Transverse colon (tissue), 4 donors: ENCODE measurements around the gene GRIK4. TPM values are rescaled to one million over a fixed set of nuclear protein-coding genes. Genes with fewer than 3 reads are reported as not detected.
A peak's percentile ranks its signal among the peaks of the same experiment; 100 is the strongest.

Source experiments
- DNase-seq: peaks from one replicate; pipeline ENCODE4 v3.0.0-alpha.2; 2019
- H3K27ac ChIP-seq, 4 donors: fragments of 200-600 bp; sonication (generic); 2 replicates each; pipeline ENCODE4 v1.5.1; 2016 to 2018; ENCODE audit warnings: inconsistent platforms in 4 of 4
- H3K27me3 ChIP-seq: fragments of 200-600 bp; sonication (generic); 2 replicates; pipeline ENCODE4 v1.5.1; 2017; ENCODE audit warnings: inconsistent platforms
- H3K36me3 ChIP-seq, 4 donors: fragments of 200-600 bp; sonication (generic); 2 replicates each; pipeline ENCODE4 v1.5.1; 2017 to 2019; ENCODE audit warnings: inconsistent platforms in 4 of 4
- H3K4me1 ChIP-seq, 4 donors: fragments of 200-600 bp; sonication (generic); 2 replicates each; pipeline ENCODE4 v1.5.1; 2017 to 2020; ENCODE audit warnings: inconsistent platforms in 4 of 4
- H3K4me3 ChIP-seq, 4 donors: fragments of 200-600 bp; sonication (generic); 1 replicate in 1 of 4; 2 replicates in 3 of 4; pipeline versions ENCODE4 v1.5.1 to v1.6.1; 2017 to 2019; ENCODE audit warnings: inconsistent platforms in 4 of 4
- H3K9me3 ChIP-seq, 2 donors: fragments of 200-600 bp; sonication (generic); 2 replicates each; pipeline ENCODE4 v1.5.1; 2017 to 2019; ENCODE audit warnings: inconsistent platforms in 2 of 2
- EP300 ChIP-seq: sonication (generic); formaldehyde crosslinking; IDR thresholded peaks from one replicate; pipeline ENCODE4 v1.6.1; 2017; ENCODE audit warnings: antibody characterized with exemption, low read depth
- POLR2A ChIP-seq: fragments of 450-650 bp; IDR thresholded peaks from one replicate; pipeline ENCODE4 v1.6.1; 2016; ENCODE audit warnings: antibody characterized with exemption, mild to moderate bottlenecking, moderate library complexity
- POLR2AphosphoS5 ChIP-seq, 3 donors: sonication (generic); formaldehyde crosslinking; IDR thresholded peaks; one replicate each; pipeline ENCODE4 v1.6.1; 2016; ENCODE audit warnings: antibody characterized with exemption in 3 of 3
- WGBS, 2 donors: methylation state at CpG; one replicate each; pipeline ENCODE4 v1.1.5; 2018; ENCODE audit warnings: low coverage in 1 of 2; 5-methylcytosine and 5-hydroxymethylcytosine counted together
- in situ Hi-C, 4 donors: fragments of 200-750 bp; cut with MboI; loops; one replicate each; pipeline versions ENCODE4 v1.15.0 to v1.15.1; 2017; ENCODE audit warnings: low sequenced_read_pairs in 3 of 4, low pct_ligation_motif_present in 1 of 4, low pct_unique_long_range_greater_than_20kb in 1 of 4
- intact Hi-C: fragments of 100-400 bp; cut with DNase I; formaldehyde crosslinking; loops from one replicate; pipeline ENCODE4 v1.15.1; 2023; ENCODE audit warnings: low total_unique reads
- total RNA-seq, 4 donors: library from RNA; depleted of rRNA; stranded (reverse); fragments of >200 nt; gene quantifications; one replicate each; pipeline ENCODE4 v1.1.0, GENCODE V29; 2016
- TF ChIP-seq, protein P1 (sequence below), 5 experiments: fragments of 200-600 bp in 3 of 5; fragments of 450-650 bp in 2 of 5; sonication (generic) in 3 of 5; IDR thresholded peaks; 1 replicate in 2 of 5; 2 replicates in 3 of 5; pipeline ENCODE4 v1.5.1; 2016 to 2017; ENCODE audit warnings: antibody characterized with exemption in 5 of 5, inconsistent platforms in 3 of 5, mild to moderate bottlenecking in 2 of 5, moderate library complexity in 1 of 5

The GRIK4 gene
- total RNA-seq, 4 donors from 2014 or later = 2.6 TPM; not detected in 3

DNA sequence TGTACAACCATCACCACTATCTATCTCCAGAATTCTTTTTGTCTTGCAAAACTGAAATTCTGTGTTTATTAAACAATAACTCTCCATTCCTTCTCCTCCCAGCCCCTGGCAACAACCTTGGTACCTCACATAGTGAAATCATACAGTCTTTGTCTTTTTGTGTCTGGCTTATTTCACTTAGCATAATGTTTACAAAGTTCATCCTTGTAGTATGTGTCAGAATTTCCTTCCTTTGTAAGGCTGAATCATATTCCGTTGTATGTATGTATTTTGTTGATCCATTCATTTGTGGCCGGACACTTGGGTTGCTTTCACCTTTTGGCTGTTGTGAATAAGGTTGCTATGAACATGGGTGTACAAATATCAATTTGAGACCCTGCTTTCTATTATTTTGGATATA, 268.7 kb downstream of the GRIK4 start:
- H3K36me3 ChIP-seq = no peaks in the 10 kb centered on the region
- intact Hi-C loops (no loop called here), in situ Hi-C loops (no loop called here)
- no peak overlapping the region for H3K4me3 ChIP-seq
- H3K4me1 ChIP-seq = no peaks in the 10 kb centered on the region
- TF ChIP-seq POLR2AphosphoS5 (IDR thresholded peaks at IDR 0.05) (peak in 1 of 3 donors; percentile 26), EP300 (no peak), POLR2A (no peak)
- TF ChIP-seq, protein P1, sequence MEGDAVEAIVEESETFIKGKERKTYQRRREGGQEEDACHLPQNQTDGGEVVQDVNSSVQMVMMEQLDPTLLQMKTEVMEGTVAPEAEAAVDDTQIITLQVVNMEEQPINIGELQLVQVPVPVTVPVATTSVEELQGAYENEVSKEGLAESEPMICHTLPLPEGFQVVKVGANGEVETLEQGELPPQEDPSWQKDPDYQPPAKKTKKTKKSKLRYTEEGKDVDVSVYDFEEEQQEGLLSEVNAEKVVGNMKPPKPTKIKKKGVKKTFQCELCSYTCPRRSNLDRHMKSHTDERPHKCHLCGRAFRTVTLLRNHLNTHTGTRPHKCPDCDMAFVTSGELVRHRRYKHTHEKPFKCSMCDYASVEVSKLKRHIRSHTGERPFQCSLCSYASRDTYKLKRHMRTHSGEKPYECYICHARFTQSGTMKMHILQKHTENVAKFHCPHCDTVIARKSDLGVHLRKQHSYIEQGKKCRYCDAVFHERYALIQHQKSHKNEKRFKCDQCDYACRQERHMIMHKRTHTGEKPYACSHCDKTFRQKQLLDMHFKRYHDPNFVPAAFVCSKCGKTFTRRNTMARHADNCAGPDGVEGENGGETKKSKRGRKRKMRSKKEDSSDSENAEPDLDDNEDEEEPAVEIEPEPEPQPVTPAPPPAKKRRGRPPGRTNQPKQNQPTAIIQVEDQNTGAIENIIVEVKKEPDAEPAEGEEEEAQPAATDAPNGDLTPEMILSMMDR (IDR thresholded peaks at IDR 0.05) = no peak
- H3K27ac ChIP-seq = no peak overlapping the region
- H3K9me3 ChIP-seq = no peaks in the 10 kb centered on the region
- H3K27me3 ChIP-seq = peaks cover 3% of the 10 kb centered on the region
- 60 to 94% methylated on average over 2 of the region's 2 CpGs for WGBS, 2 donors
- DNase-seq = no peak

DNA sequence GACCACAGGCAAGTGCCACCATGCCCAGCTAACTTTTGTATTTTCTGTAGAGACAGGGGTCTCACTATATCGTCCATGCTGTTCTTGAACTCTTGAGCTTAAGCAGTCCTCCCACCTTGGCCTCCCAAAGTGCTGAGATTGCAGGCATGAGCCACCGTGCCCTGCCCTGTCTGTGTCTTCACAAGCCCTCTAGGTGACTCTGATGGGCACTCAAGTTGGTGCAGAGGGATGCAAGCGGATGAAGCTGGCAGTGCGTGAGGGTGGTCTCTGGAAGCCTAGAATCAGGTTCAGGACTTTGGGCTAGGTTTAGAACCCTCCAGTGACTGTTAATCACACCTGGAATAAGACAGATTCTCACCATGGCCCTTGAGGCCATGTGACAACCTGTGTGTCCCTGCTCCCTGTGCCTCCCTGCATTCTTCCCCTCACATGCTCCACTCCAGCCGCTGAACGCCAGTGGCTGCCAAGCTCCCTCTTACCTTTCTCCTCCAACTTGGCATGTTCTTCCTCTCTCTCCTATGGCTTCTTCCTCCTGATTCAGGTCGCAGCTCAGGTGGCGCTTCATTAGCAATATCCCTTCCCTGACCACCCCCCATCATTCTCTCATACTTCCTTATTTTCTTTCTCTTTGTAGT, 270.1 kb downstream of the GRIK4 start:
- Histone ChIP-seq H3K36me3 (no peaks in the 10 kb centered on the region), H3K9me3 (no peaks in the 10 kb centered on the region), H3K27ac (no peak overlapping the region), H3K27me3 (peaks cover 3% of the 10 kb centered on the region), H3K4me3 (no peak overlapping the region), H3K4me1 (no peaks in the 10 kb centered on the region)
- no peak for DNase-seq
- intact Hi-C loops = no loop called here
- WGBS, 2 donors = 83% methylated on average over 8 of the region's 8 CpGs; no CpG with 5 or more reads in 1 of the 2 donors
- TF ChIP-seq, protein P1 (IDR thresholded peaks at IDR 0.05) = no peak
- TF ChIP-seq EP300 = no peak
- no peak for TF ChIP-seq POLR2AphosphoS5 (IDR thresholded peaks at IDR 0.05)
- no peak for TF ChIP-seq POLR2A
- in situ Hi-C loops = no loop called here

DNA sequence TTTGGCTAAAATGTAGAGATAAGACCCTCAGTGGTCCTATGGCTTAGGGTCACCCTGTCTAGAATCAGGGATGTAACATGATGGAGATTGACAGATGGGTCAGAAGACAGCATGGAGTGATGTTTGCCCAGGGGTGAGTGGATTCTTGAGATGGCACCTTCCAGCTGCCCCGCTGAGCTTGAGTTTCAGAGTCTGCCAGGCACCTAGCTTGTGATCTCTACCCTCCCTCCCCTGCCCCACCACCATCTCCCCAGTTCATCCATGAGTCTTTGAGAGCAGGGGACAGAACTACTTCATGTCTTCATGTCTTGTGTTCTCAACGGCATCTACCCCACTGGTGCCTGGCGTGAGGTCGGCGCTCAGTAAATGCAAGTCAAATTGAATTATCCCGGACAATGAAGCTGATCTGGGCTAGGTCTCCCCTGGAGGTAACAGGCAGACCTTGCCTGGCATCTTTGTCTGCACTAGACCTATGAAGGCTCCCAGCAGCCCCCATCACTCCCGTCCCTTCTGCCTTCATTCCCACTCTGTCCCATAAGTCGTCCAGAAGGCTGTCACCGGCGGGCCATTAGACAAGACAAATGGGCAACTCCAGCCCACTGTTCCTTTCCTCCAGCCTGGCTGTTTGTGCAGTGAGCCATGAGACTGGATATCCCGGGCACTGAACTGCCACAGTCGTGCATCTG, 273.2 kb downstream of the GRIK4 start:
- WGBS, 2 donors = 87% methylated on average over 12 of the region's 12 CpGs; no CpG with 5 or more reads in 1 of the 2 donors
- peaks cover 3% of the 10 kb centered on the region for H3K27me3 ChIP-seq
- H3K4me1 ChIP-seq = no peaks in the 10 kb centered on the region
- no peak overlapping the region for H3K4me3 ChIP-seq
- in situ Hi-C loops = no loop called here
- intact Hi-C loops = no loop called here
- H3K27ac ChIP-seq = no peak overlapping the region
- no peak for DNase-seq
- TF ChIP-seq EP300 (no peak), POLR2AphosphoS5 (IDR thresholded peaks at IDR 0.05) (no peak), POLR2A (no peak)
- TF ChIP-seq, protein P1 (IDR thresholded peaks at IDR 0.05) = no peak
- no peaks in the 10 kb centered on the region for H3K36me3 ChIP-seq
- no peaks in the 10 kb centered on the region for H3K9me3 ChIP-seq

DNA sequence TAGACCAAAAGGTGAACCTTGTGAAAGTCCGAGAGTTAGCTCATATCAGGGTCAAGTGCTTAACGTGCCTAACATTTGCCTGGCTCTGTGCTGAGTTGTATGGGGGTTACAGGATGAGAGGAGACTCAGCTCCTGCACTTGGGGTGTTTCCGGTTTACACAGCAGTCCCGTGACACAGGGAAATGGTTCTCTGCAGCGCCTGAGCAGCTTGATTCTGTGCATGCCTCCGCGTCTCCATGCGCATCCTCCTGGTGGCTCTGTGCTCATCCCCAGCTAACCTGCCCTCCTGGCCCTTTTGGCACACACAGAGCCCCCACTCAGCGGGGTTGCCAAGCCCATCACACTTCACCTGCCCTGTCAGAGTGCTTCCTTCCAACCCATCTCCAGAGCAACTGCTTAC, 274.0 kb downstream of the GRIK4 start:
- WGBS, 2 donors = 85 to 89% methylated on average over 5 to 9 of the region's 9 CpGs
- Histone ChIP-seq H3K27me3 (peaks cover 3% of the 10 kb centered on the region), H3K36me3 (no peaks in the 10 kb centered on the region), H3K9me3 (no peaks in the 10 kb centered on the region), H3K4me3 (no peak overlapping the region), H3K27ac (no peak overlapping the region), H3K4me1 (no peaks in the 10 kb centered on the region)
- in situ Hi-C loops = no loop called here
- TF ChIP-seq POLR2A = no peak
- TF ChIP-seq, protein P1 (IDR thresholded peaks at IDR 0.05) = no peak
- DNase-seq = no peak
- intact Hi-C loops = no loop called here
